GM23338 (cell line): ENCODE data around the gene ROBO1. TPM values are rescaled to one million over a fixed set of nuclear protein-coding genes. Genes with fewer than 3 reads are reported as not detected.

Source experiments
- ATAC-seq: fragments of 200-7000 bp; cut with Tn5 transposase; 3 replicates; pipeline ENCODE4 v1.9.1; 2020
- DNase-seq: peaks from one replicate; pipeline ENCODE4 v3.0.0-alpha.2; 2015; ENCODE audit warnings: low spot score
- H2AFZ ChIP-seq: fragments of 200-600 bp; sonication (generic); 2 replicates; pipeline ENCODE4 v1.8.0; 2016; ENCODE audit warnings: antibody characterized with exemption, mild to moderate bottlenecking, moderate library complexity
- H3F3A ChIP-seq: fragments of 200-600 bp; sonication (generic); replicated peaks from 2 replicates; pipeline ENCODE4 v1.8.0; 2017; ENCODE audit warnings: antibody characterized with exemption, mixed run types, low read depth
- H3K27ac ChIP-seq: fragments of 200-600 bp; sonication (generic); 2 replicates; pipeline ENCODE4 v1.6.1; 2016; ENCODE audit warnings: low read depth
- H3K27me3 ChIP-seq: fragments of 200-600 bp; sonication (generic); 2 replicates; pipeline ENCODE4 v1.8.0; 2016; ENCODE audit warnings: mild to moderate bottlenecking, mixed run types, moderate library complexity; ENCODE audit not compliant: insufficient read depth
- H3K36me3 ChIP-seq: fragments of 200-600 bp; sonication (generic); 2 replicates; pipeline ENCODE4 v1.8.0; 2016; ENCODE audit warnings: mild to moderate bottlenecking; ENCODE audit not compliant: insufficient read depth
- H3K4me1 ChIP-seq: fragments of 200-600 bp; sonication (generic); 2 replicates; pipeline ENCODE4 v1.8.0; 2016; ENCODE audit warnings: mild to moderate bottlenecking, moderate library complexity; ENCODE audit not compliant: insufficient read depth
- H3K4me2 ChIP-seq: fragments of 200-600 bp; sonication (generic); 2 replicates; pipeline ENCODE4 v1.7.1; 2017; ENCODE audit warnings: mixed run types
- H3K4me3 ChIP-seq: fragments of 200-600 bp; sonication (generic); 2 replicates; pipeline ENCODE4 v1.6.1; 2016; ENCODE audit warnings: mixed run types
- H3K79me2 ChIP-seq: fragments of 200-600 bp; sonication (generic); replicated peaks from 2 replicates; pipeline ENCODE4 v1.8.0; 2017; ENCODE audit warnings: mild to moderate bottlenecking; ENCODE audit not compliant: insufficient read depth
- H3K9me2 ChIP-seq: fragments of 200-600 bp; sonication (generic); 2 replicates; pipeline ENCODE4 v1.8.0; 2017; ENCODE audit not compliant: insufficient read depth
- H4K20me1 ChIP-seq: fragments of 200-600 bp; sonication (generic); replicated peaks from 2 replicates; pipeline ENCODE4 v1.8.0; 2017; ENCODE audit warnings: mild to moderate bottlenecking; ENCODE audit not compliant: insufficient read depth
- H3K27ac Mint-ChIP-seq: 2 replicates; pipeline ENCODE4 v1.8.0; 2020; ENCODE audit warnings: inconsistent platforms, mild to moderate bottlenecking, moderate library complexity, mixed read lengths
- H3K27me3 Mint-ChIP-seq: 3 replicates; pipeline ENCODE4 v1.8.0; 2022; ENCODE audit warnings: low read depth, mild to moderate bottlenecking, moderate library complexity, mixed read lengths, inconsistent platforms; ENCODE audit not compliant: insufficient read depth, poor library complexity
- H3K36me3 Mint-ChIP-seq: 3 replicates; pipeline ENCODE4 v1.8.0; 2021; ENCODE audit warnings: low read depth, mild to moderate bottlenecking, inconsistent platforms, moderate library complexity, mixed read lengths
- H3K4me1 Mint-ChIP-seq: 3 replicates; pipeline ENCODE4 v1.8.0; 2020; ENCODE audit warnings: mild to moderate bottlenecking, inconsistent platforms, mixed read lengths
- H3K4me3 Mint-ChIP-seq: 3 replicates; pipeline ENCODE4 v1.8.0; 2021; ENCODE audit warnings: moderate library complexity, mild to moderate bottlenecking, inconsistent platforms, mixed read lengths
- H3K9me3 Mint-ChIP-seq: 3 replicates; pipeline ENCODE4 v1.8.0; 2020; ENCODE audit warnings: moderate library complexity, mild to moderate bottlenecking, inconsistent platforms, mixed read lengths
- CREB1 ChIP-seq: fragments of 250-450 bp; sonication (Bioruptor Pico); IDR thresholded peaks from 2 replicates; pipeline ENCODE4 v1.5.0; 2020; ENCODE audit warnings: low read depth, mild to moderate bottlenecking, moderate library complexity
- ETS1 ChIP-seq: IDR thresholded peaks from 2 replicates; pipeline ENCODE4 v1.6.1; 2016; ENCODE audit warnings: antibody characterized with exemption
- EZH2phosphoT487 ChIP-seq: fragments of 200-600 bp; sonication (generic); IDR thresholded peaks from one replicate; pipeline ENCODE4 v1.8.1; 2018; ENCODE audit warnings: antibody characterized with exemption; ENCODE audit not compliant: unreplicated experiment
- NANOG ChIP-seq: IDR thresholded peaks from 2 replicates; pipeline ENCODE4 v1.6.1; 2016; ENCODE audit warnings: antibody characterized with exemption, borderline replicate concordance
- ZNF331 ChIP-seq: fragments of 250-450 bp; sonication (Bioruptor Pico); IDR thresholded peaks from 2 replicates; pipeline ENCODE4 v1.5.0; 2020; ENCODE audit warnings: low read depth, mild to moderate bottlenecking, moderate library complexity
- polyA plus RNA-seq: library from polyadenylated mRNA; unstranded; fragments of >200 nt; fragmentation: Nextera tagmentation; extraction: Ambion mirVana; gene quantifications from 2 replicates; pipeline ENCODE4 v1.2.1, GENCODE V29; 2016
- total RNA-seq: library from RNA; depleted of rRNA; stranded (reverse); fragments of >200 nt; shearing (Covaris generic); gene quantifications from 2 replicates; pipeline ENCODE4 v1.2.3, GENCODE V29; 2014
- TF ChIP-seq, protein P1 (sequence below), 2 experiments: fragments of 200-600 bp in 1 of 2; sonication (generic) in 1 of 2; conservative IDR thresholded peaks; 2 replicates each; pipeline versions ENCODE4 v1.5.1 to v1.6.1; 2016 to 2017; ENCODE audit warnings: antibody characterized with exemption in 2 of 2, low read depth in 2 of 2, mild to moderate bottlenecking in 2 of 2, moderate library complexity in 1 of 2
- TF ChIP-seq, protein P2 (sequence below): fragments of 250-450 bp; sonication (Bioruptor Pico); IDR thresholded peaks from 2 replicates; pipeline ENCODE4 v1.5.0; 2020; ENCODE audit warnings: mild to moderate bottlenecking, moderate library complexity

Gene ROBO1
- total and polyA plus RNA-seq, 2 experiments from 2014 or later, result 19.2 to 78.3 TPM

DNA sequence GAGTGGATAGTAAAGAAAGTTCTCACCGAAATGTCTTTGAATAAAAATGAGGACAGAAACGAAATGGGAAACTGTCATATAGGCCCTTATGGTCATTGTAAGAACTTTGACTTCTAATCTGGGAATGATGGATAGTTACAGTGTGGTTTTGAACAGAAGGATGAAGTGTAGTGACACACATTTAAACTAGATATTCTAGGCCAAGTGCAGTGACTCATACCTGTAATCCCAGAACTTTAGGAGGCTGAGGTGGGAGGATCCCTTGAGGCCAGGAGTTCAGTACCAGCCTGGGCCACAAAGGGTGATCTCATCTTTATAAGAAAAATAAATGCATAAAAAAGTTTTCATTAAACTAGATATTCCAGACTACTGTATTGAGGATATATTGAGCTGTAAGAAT, 452.8 kb downstream of the ROBO1 start:
- no peak for TF ChIP-seq NANOG
- TF ChIP-seq, protein P1, sequence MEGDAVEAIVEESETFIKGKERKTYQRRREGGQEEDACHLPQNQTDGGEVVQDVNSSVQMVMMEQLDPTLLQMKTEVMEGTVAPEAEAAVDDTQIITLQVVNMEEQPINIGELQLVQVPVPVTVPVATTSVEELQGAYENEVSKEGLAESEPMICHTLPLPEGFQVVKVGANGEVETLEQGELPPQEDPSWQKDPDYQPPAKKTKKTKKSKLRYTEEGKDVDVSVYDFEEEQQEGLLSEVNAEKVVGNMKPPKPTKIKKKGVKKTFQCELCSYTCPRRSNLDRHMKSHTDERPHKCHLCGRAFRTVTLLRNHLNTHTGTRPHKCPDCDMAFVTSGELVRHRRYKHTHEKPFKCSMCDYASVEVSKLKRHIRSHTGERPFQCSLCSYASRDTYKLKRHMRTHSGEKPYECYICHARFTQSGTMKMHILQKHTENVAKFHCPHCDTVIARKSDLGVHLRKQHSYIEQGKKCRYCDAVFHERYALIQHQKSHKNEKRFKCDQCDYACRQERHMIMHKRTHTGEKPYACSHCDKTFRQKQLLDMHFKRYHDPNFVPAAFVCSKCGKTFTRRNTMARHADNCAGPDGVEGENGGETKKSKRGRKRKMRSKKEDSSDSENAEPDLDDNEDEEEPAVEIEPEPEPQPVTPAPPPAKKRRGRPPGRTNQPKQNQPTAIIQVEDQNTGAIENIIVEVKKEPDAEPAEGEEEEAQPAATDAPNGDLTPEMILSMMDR (conservative IDR thresholded peaks at IDR 0.05; ENCODE audit: low read depth in 2 of 2), result no peak
- TF ChIP-seq, protein P2, sequence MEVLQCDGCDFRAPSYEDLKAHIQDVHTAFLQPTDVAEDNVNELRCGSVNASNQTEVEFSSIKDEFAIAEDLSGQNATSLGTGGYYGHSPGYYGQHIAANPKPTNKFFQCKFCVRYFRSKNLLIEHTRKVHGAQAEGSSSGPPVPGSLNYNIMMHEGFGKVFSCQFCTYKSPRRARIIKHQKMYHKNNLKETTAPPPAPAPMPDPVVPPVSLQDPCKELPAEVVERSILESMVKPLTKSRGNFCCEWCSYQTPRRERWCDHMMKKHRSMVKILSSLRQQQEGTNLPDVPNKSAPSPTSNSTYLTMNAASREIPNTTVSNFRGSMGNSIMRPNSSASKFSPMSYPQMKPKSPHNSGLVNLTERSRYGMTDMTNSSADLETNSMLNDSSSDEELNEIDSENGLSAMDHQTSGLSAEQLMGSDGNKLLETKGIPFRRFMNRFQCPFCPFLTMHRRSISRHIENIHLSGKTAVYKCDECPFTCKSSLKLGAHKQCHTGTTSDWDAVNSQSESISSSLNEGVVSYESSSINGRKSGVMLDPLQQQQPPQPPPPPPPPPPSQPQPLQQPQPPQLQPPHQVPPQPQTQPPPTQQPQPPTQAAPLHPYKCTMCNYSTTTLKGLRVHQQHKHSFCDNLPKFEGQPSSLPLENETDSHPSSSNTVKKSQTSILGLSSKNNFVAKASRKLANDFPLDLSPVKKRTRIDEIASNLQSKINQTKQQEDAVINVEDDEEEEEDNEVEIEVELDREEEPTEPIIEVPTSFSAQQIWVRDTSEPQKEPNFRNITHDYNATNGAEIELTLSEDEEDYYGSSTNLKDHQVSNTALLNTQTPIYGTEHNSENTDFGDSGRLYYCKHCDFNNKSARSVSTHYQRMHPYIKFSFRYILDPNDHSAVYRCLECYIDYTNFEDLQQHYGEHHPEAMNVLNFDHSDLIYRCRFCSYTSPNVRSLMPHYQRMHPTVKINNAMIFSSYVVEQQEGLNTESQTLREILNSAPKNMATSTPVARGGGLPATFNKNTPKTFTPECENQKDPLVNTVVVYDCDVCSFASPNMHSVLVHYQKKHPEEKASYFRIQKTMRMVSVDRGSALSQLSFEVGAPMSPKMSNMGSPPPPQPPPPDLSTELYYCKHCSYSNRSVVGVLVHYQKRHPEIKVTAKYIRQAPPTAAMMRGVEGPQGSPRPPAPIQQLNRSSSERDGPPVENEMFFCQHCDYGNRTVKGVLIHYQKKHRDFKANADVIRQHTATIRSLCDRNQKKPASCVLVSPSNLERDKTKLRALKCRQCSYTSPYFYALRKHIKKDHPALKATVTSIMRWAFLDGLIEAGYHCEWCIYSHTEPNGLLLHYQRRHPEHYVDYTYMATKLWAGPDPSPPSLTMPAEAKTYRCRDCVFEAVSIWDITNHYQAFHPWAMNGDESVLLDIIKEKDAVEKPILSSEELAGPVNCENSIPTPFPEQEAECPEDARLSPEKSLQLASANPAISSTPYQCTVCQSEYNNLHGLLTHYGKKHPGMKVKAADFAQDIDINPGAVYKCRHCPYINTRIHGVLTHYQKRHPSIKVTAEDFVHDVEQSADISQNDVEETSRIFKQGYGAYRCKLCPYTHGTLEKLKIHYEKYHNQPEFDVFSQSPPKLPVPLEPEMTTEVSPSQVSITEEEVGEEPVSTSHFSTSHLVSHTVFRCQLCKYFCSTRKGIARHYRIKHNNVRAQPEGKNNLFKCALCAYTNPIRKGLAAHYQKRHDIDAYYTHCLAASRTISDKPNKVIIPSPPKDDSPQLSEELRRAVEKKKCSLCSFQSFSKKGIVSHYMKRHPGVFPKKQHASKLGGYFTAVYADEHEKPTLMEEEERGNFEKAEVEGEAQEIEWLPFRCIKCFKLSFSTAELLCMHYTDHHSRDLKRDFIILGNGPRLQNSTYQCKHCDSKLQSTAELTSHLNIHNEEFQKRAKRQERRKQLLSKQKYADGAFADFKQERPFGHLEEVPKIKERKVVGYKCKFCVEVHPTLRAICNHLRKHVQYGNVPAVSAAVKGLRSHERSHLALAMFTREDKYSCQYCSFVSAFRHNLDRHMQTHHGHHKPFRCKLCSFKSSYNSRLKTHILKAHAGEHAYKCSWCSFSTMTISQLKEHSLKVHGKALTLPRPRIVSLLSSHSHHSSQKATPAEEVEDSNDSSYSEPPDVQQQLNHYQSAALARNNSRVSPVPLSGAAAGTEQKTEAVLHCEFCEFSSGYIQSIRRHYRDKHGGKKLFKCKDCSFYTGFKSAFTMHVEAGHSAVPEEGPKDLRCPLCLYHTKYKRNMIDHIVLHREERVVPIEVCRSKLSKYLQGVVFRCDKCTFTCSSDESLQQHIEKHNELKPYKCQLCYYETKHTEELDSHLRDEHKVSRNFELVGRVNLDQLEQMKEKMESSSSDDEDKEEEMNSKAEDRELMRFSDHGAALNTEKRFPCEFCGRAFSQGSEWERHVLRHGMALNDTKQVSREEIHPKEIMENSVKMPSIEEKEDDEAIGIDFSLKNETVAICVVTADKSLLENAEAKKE, result no peak
- TF ChIP-seq CREB1 (CRISPR knock-in tag), result no peak
- no peak for TF ChIP-seq EZH2phosphoT487
- TF ChIP-seq ETS1, result no peak
- no peak for TF ChIP-seq ZNF331 (CRISPR knock-in tag)

More for the DNA sequence above, 452.8 kb downstream of the ROBO1 start:
- Mint-ChIP-seq H3K4me3 (no peak overlapping the region), H3K36me3 (no peaks in the 10 kb centered on the region), H3K27me3 (no peaks in the 10 kb centered on the region), H3K9me3 (no peaks in the 10 kb centered on the region), H3K27ac (no peak overlapping the region), H3K4me1 (no peaks in the 10 kb centered on the region)
- Histone ChIP-seq H3K4me3 (no peak overlapping the region), H2AFZ (no peak overlapping the region), H3K36me3 (no peaks in the 10 kb centered on the region), H3K27ac (no peak overlapping the region), H3K79me2 (no peaks in the 10 kb centered on the region), H3K4me2 (no peak overlapping the region), H3K9me2 (no peaks in the 10 kb centered on the region; the same call in 1 of the 2 replicates), H3K4me1 (no peaks in the 10 kb centered on the region), H3K27me3 (no peaks in the 10 kb centered on the region), H4K20me1 (no peaks in the 10 kb centered on the region), H3F3A (no peaks in the 10 kb centered on the region)
- DNase-seq (no peak), ATAC-seq (no peak)
